Spleen (tissue), 11 donors: ENCODE results near the gene SMIM15. TPM values are rescaled to one million over a fixed set of nuclear protein-coding genes. Genes with fewer than 3 reads are reported as not detected.
"Not testable (repeated sequence)": the region's sequence is repeated elsewhere in the genome, so short reads cannot be mapped to it uniquely, and the experiment has no call there.

Experiments used
- DNase-seq: peaks from one replicate; pipeline ENCODE4 v3.0.0-alpha.2; 2020
- H3K27ac ChIP-seq, 8 donors: fragments of 200-600 bp; sonication (generic) in 7 of 8; 1 replicate in 4 of 8; 2 replicates in 4 of 8; pipeline versions ENCODE4 v1.5.0 to v1.8.0; 2016 to 2021; ENCODE audit warnings: inconsistent platforms in 4 of 8, mild to moderate bottlenecking in 4 of 8, moderate library complexity in 1 of 8
- H3K27me3 ChIP-seq, 7 donors: fragments of 200-600 bp; sonication (generic) in 6 of 7; replicated peaks in 1 of 7; 1 replicate in 4 of 7; 2 replicates in 3 of 7; pipeline versions ENCODE4 v1.5.0 to v1.8.0; 2016 to 2021; ENCODE audit warnings: inconsistent platforms in 3 of 7, mild to moderate bottlenecking in 1 of 7
- H3K36me3 ChIP-seq, 6 donors: fragments of 200-600 bp; sonication (generic) in 5 of 6; 1 replicate in 4 of 6; 2 replicates in 2 of 6; pipeline versions ENCODE4 v1.5.0 to v1.8.0; 2016 to 2021; ENCODE audit warnings: inconsistent platforms in 2 of 6
- H3K4me1 ChIP-seq, 6 donors: fragments of 200-600 bp; sonication (generic) in 5 of 6; 1 replicate in 3 of 6; 2 replicates in 3 of 6; pipeline versions ENCODE4 v1.5.0 to v1.8.0; 2016 to 2021; ENCODE audit warnings: inconsistent platforms in 3 of 6
- H3K4me3 ChIP-seq, 8 donors: fragments of 200-600 bp; sonication (generic) in 7 of 8; 1 replicate in 4 of 8; 2 replicates in 4 of 8; pipeline versions ENCODE4 v1.5.0 to v1.8.0; 2016 to 2021; ENCODE audit warnings: inconsistent platforms in 4 of 8, mild to moderate bottlenecking in 4 of 8, moderate library complexity in 2 of 8
- H3K9me3 ChIP-seq, 8 donors: fragments of 200-600 bp; sonication (generic) in 7 of 8; 1 replicate in 4 of 8; 2 replicates in 4 of 8; pipeline versions ENCODE4 v1.5.0 to v1.8.0; 2016 to 2021; ENCODE audit warnings: inconsistent platforms in 4 of 8
- POLR2A ChIP-seq, 3 donors: fragments of 450-650 bp; IDR thresholded peaks; one replicate each; pipeline ENCODE4 v1.5.1; 2017; ENCODE audit warnings: antibody characterized with exemption in 3 of 3, mild to moderate bottlenecking in 1 of 3
- POLR2AphosphoS5 ChIP-seq, 3 donors: sonication (generic); formaldehyde crosslinking; IDR thresholded peaks; one replicate each; pipeline ENCODE4 v1.5.1; 2017; ENCODE audit warnings: antibody characterized with exemption in 3 of 3
- WGBS, 5 donors: extraction: QIAGEN DNeasy Blood & Tissue Kit in 3 of 5; methylation state at CpG; one replicate each; pipeline versions ENCODE4 v1.1.5 to v1.1.7; 2013 to 2018; 5-methylcytosine and 5-hydroxymethylcytosine counted together
- intact Hi-C: fragments of 100-400 bp; cut with DNase I; formaldehyde crosslinking; loops from one replicate; pipeline ENCODE4 v1.15.0; 2023; ENCODE audit warnings: low total_unique reads
- polyA plus RNA-seq, 3 donors: library from polyadenylated mRNA; stranded (reverse); fragments of 200-250 nt; gene quantifications; one replicate each; pipeline ENCODE4 v1.2.1, GENCODE V29; 2013
- total RNA-seq, 7 donors: library from RNA; depleted of rRNA in 3 of 7; stranded (reverse); fragments of >200 nt in 3 of 7; fragmentation: NEBNext Ultra II Directional in 4 of 7; extraction: Animal tissue kit (Norgen Biotek cat#: 25700) in 4 of 7; gene quantifications; one replicate each; pipeline versions ENCODE4 v1.1.0 to v1.2.1, GENCODE V29; 2016 to 2021
- TF ChIP-seq, protein P1 (sequence below), 11 experiments: fragments of 200-600 bp in 7 of 11; fragments of 450-650 bp in 4 of 11; sonication (generic) in 4 of 11; IDR thresholded peaks in 8 of 11; conservative IDR thresholded peaks in 3 of 11; 1 replicate in 7 of 11; 2 replicates in 4 of 11; pipeline versions ENCODE4 v1.4.0 to v1.8.0; 2016 to 2021; ENCODE audit warnings: antibody characterized with exemption in 11 of 11, inconsistent platforms in 4 of 11, mild to moderate bottlenecking in 1 of 11
- donor health status: healthy with polysubstance abuse.
- donor health status: DM: no; HTN: no; CAD: no; lungs with moderate emphysema.
- donor health status: DM: no; HTN: no; CAD: no.
- donor health status: Bipolar disorder and iron deficiency.
- donor health status: healthy.
- donor health status: DM: no; HTN: no; CAD: no.
- donor health status: DM: yes; HTN: yes; CAD: no.

The SMIM15 gene
- total and polyA plus RNA-seq, 10 donors, result 14.4 to 42.9 (median 30.7) TPM

DNA sequence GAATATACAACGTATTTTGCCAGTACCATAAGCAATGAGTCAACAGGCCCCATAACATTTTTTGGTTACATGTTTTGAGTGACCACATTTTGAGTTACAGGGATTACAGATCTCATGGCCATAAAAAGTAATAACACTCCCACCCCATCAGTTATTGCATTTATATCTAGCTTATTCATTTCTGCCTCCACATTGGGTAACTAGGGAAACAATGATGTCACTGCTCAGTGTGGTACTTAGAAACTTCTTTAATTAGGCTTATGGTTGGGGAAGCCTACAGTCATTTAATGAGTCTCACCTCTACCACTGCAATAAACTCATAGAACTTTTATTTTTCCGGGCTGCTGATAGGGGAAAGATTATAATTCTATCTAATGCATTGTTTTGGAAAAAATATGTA is 39.9 kb upstream of the SMIM15 start:
- H3K36me3 ChIP-seq, result no peaks in the 10 kb centered on the region
- H3K27ac ChIP-seq, result no peak overlapping the region
- 68 to 91% (median 82%) methylated on average over 2 of the region's 2 CpGs for WGBS, 5 donors

GRCh38 chr5:61200582-61201155 is 38.4 kb upstream of the SMIM15 start:
- no peaks in the 10 kb centered on the region for H3K27me3 ChIP-seq
- H3K27ac ChIP-seq, result no peak overlapping the region
- intact Hi-C loops, result no loop called here
- H3K9me3 ChIP-seq, result peaks cover 0 to 24% (median 15%) of the 10 kb centered on the region in 8 donors
- no peak for DNase-seq
- H3K36me3 ChIP-seq, result no peaks in the 10 kb centered on the region
- WGBS, 5 donors, result 80 to 97% (median 91%) methylated on average over 7 to 8 of the region's 8 CpGs
- H3K4me3 ChIP-seq, result no peak overlapping the region
- TF ChIP-seq, protein P1, sequence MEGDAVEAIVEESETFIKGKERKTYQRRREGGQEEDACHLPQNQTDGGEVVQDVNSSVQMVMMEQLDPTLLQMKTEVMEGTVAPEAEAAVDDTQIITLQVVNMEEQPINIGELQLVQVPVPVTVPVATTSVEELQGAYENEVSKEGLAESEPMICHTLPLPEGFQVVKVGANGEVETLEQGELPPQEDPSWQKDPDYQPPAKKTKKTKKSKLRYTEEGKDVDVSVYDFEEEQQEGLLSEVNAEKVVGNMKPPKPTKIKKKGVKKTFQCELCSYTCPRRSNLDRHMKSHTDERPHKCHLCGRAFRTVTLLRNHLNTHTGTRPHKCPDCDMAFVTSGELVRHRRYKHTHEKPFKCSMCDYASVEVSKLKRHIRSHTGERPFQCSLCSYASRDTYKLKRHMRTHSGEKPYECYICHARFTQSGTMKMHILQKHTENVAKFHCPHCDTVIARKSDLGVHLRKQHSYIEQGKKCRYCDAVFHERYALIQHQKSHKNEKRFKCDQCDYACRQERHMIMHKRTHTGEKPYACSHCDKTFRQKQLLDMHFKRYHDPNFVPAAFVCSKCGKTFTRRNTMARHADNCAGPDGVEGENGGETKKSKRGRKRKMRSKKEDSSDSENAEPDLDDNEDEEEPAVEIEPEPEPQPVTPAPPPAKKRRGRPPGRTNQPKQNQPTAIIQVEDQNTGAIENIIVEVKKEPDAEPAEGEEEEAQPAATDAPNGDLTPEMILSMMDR (IDR thresholded peaks at IDR 0.05 in 8 of 11, conservative IDR thresholded peaks at IDR 0.05 in 3 of 11), result no peak
- TF ChIP-seq POLR2A (IDR thresholded peaks at IDR 0.05) (no peak), POLR2AphosphoS5 (IDR thresholded peaks at IDR 0.05) (no peak)
- H3K4me1 ChIP-seq, result no peaks in the 10 kb centered on the region

More for the DNA sequence above, 39.9 kb upstream of the SMIM15 start:
- TF ChIP-seq POLR2AphosphoS5 (IDR thresholded peaks at IDR 0.05) (no peak), POLR2A (IDR thresholded peaks at IDR 0.05) (no peak)
- TF ChIP-seq, protein P1 (IDR thresholded peaks at IDR 0.05 in 8 of 11, conservative IDR thresholded peaks at IDR 0.05 in 3 of 11), result no peak
- Histone ChIP-seq H3K9me3 (peaks cover 0 to 27% (median 17%) of the 10 kb centered on the region in 8 donors), H3K4me1 (no peaks in the 10 kb centered on the region), H3K27me3 (no peaks in the 10 kb centered on the region), H3K4me3 (no peak overlapping the region)
- no peak for DNase-seq
- intact Hi-C loops, result no loop called here

DNA sequence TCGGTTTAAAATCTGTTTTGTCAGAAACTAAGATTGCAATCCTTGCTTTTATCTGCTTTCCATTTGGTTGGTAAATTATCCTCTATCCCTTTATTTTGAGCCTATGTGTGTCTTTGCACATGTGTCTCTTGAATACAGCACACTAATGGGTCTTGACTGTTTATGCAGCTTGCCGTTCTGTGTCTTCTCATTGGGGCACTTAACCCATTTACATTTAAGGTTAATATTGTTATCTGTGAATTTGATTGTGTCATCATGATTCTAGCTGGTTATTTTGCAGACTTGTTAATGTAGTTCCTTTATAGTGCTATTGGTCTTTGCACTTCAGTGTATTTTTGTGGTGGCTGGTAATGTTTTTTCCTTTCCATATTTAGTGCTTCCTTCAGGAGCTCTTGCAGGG is 36.3 kb upstream of the SMIM15 start:
- Histone ChIP-seq H3K9me3 (peaks cover 0 to 17% (median 10%) of the 10 kb centered on the region in 8 donors), H3K4me1 (no peaks in the 10 kb centered on the region), H3K27ac (no peak overlapping the region), H3K27me3 (no peaks in the 10 kb centered on the region), H3K4me3 (no peak overlapping the region), H3K36me3 (no peaks in the 10 kb centered on the region)
- intact Hi-C loops, result no loop called here
- no peak for DNase-seq
- TF ChIP-seq, protein P1 (IDR thresholded peaks at IDR 0.05 in 8 of 11, conservative IDR thresholded peaks at IDR 0.05 in 3 of 11), result no peak
- TF ChIP-seq POLR2A (IDR thresholded peaks at IDR 0.05), result no peak
- no peak for TF ChIP-seq POLR2AphosphoS5 (IDR thresholded peaks at IDR 0.05)
- 92 to 96% (median 95%) methylated on average over 2 of the region's 2 CpGs for WGBS, 5 donors

DNA sequence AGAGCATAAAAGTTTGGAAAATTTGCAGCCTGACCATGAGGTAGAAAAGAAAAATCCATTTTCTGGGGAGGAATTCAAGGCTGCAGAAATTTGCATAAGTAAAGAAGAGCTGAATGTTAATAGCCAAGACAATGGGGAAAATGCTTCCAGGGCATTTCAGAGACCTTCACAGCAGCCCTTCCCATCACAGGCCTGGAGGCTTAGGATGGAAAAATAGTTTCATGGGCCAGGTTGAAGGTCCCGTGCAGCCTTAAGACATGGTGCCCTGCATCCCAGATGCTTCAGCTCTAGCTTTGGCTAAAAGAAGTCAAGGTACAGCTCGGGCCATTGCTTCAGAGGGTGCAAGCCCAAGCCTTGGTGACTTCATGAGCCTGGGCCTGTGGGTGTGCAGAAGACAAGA is 25.6 kb upstream of the SMIM15 start:
- DNase-seq, H3K27ac ChIP-seq, H3K4me1 ChIP-seq, H3K4me3 ChIP-seq, H3K27me3 ChIP-seq, H3K36me3 ChIP-seq, intact Hi-C loops: not testable (repeated sequence)
- 88 to 98% (median 93%) methylated on average over 2 of the region's 2 CpGs for WGBS, 5 donors
- peaks cover 0 to 11% (median 6%) of the 10 kb centered on the region in 8 donors for H3K9me3 ChIP-seq

- H3K4me3 ChIP-seq, H3K4me1 ChIP-seq, intact Hi-C loops, H3K9me3 ChIP-seq, H3K27me3 ChIP-seq, H3K36me3 ChIP-seq, H3K27ac ChIP-seq, DNase-seq: not testable (repeated sequence)
These were observed 25.1 kb upstream of the SMIM15 start for GRCh38 chr5:61187352-61187751.
